ENCODE measurements around the gene SLC26A8.

GRCh38 chr6:35924146-35924545, 100.3 kb downstream of the SLC26A8 start:
- TF ChIP-seq BRCA1 (CRISPR knock-in tag; IDR thresholded peaks at IDR 0.05) (no peak), RELA (CRISPR knock-in tag; IDR thresholded peaks at IDR 0.05) (no peak), CTCF (CRISPR knock-in tag; IDR thresholded peaks at IDR 0.05) (no peak), RAD21 (CRISPR knock-in tag; IDR thresholded peaks at IDR 0.05) (no peak), ZBTB43 (CRISPR knock-in tag; conservative IDR thresholded peaks at IDR 0.05) (no peak), ZSCAN31 (CRISPR knock-in tag; IDR thresholded peaks at IDR 0.05; ENCODE audit: low read depth) (no peak), ETV6 (CRISPR knock-in tag; conservative IDR thresholded peaks at IDR 0.05) (no peak), ZNF629 (CRISPR knock-in tag; conservative IDR thresholded peaks at IDR 0.05) (no peak), ZNF207 (IDR thresholded peaks at IDR 0.05; ENCODE audit: borderline replicate concordance) (no peak), ZNF383 (CRISPR knock-in tag; IDR thresholded peaks at IDR 0.05; ENCODE audit: borderline replicate concordance) (no peak), ZBTB20 (CRISPR knock-in tag; IDR thresholded peaks at IDR 0.05; ENCODE audit: borderline replicate concordance, low read depth) (no peak), POLR2AphosphoS5 (IDR thresholded peaks at IDR 0.05; ENCODE audit: low read depth, low read length) (no peak), POLR2A (IDR thresholded peaks at IDR 0.05; ENCODE audit: insufficient read depth in 1 of 2, low read depth in 2 of 2, low read length in 2 of 2) (no peak), MEIS2 (CRISPR knock-in tag; IDR thresholded peaks at IDR 0.05) (no peak)
